ENCODE data around the gene GALNT9.

The GALNT9 gene

DNA sequence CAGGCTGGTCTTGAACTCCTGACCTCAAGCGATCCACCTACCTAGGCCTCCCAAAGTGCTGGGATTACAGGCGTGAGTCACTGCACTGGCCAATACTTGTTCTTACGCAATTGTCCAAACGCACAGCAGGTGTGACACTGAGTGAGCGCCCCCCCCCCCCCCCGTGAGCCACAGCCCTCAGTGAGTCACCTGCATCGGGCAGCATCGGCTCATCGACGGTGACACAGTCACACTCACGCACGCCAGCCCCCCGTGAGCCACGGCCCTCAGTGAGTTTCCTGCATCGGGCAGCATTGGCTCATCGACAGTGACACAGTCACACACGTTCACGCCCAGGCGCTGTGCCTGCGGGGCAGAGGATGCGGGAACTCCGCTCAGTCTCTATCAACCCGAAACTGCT lies 42.5 kb downstream of the GALNT9 start:
- TF ChIP-seq, protein P1, sequence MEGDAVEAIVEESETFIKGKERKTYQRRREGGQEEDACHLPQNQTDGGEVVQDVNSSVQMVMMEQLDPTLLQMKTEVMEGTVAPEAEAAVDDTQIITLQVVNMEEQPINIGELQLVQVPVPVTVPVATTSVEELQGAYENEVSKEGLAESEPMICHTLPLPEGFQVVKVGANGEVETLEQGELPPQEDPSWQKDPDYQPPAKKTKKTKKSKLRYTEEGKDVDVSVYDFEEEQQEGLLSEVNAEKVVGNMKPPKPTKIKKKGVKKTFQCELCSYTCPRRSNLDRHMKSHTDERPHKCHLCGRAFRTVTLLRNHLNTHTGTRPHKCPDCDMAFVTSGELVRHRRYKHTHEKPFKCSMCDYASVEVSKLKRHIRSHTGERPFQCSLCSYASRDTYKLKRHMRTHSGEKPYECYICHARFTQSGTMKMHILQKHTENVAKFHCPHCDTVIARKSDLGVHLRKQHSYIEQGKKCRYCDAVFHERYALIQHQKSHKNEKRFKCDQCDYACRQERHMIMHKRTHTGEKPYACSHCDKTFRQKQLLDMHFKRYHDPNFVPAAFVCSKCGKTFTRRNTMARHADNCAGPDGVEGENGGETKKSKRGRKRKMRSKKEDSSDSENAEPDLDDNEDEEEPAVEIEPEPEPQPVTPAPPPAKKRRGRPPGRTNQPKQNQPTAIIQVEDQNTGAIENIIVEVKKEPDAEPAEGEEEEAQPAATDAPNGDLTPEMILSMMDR (IDR thresholded peaks at IDR 0.05; ENCODE audit: extremely low read depth, missing control alignments): no peak
- no peak for DNase-seq (ENCODE audit: low spot score)

DNA sequence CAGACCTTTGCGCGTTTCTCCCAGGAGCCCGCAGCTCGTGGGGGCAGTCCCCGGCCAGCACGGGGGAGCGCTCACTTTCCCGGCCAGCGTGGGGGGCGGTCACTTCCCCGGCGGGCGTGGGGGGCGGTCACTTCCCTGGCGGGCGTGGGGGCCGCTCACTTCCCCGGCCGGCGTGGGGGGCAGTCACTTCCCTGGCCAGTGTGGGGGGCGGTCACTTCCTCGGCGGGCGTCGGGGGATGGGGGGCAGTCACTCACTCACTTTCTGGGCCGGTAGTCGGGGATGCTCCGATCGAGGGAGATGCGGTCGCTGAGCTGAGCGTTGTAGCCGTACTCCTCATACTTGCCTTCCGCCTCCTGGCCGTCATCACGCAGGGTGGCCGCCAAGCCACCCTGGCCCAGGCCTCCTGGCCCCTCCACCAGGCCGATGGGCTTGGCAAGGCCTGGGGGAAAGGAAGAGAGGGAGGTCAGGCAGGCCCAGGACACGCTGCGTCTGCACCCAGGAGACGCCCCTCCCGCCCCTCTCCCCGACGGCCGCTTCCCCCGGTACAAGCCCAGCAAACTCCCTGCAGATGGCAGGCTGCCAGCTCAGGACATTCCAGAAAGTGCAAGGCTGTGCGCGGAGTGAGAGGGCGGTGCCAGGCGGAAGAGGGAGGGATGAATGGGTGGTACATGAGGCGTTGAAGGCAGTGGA lies 43.3 kb downstream of the GALNT9 start:
- TF ChIP-seq, protein P1 (IDR thresholded peaks at IDR 0.05; ENCODE audit: extremely low read depth, missing control alignments): no peak
- DNase-seq (ENCODE audit: low spot score): no peak

DNA sequence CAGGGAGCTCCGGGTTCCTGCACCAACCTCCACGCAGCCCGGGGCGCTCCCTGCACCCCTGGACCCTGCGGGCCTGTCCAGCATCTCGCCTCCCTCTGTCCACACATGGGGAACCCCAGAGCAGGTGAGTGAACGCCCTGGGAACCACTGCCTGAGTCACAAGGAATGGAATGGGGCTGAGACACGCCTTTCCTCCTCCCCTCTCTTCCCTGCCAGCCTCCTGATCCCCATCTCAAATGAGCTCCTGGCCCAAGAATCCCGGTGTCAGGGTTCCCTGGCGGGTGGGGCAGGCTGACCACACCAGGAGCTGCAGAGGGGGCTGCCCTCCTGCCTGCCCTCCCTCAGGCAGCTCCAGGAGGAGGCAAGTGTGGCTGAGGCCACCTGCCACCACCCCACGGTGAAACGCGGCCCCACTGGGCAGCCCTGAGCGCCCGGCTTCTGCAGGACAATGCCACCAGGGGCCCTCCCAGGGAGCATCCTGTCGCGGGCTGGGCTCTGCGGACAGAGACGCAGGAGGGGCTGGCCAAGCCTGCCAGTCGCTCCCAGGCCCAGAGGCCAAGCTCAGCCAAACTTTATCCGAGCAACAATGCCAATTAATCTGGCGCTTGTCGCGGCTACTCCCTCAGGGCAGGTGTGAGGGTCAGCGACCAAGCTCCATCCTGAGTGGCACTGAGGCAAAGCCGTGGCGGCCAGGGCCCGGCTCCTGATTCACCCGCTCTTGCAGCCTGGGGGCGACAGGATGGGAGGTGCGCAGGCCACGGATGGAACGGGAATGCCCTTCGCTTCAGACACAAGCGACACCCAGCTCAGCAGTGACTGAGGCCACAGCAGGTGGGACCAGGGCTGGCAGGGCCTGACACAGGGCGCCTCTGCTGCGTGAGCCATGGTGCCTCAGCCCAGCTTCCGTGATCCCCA lies 44.3 kb downstream of the GALNT9 start:
- TF ChIP-seq, protein P1 (IDR thresholded peaks at IDR 0.05; ENCODE audit: extremely low read depth, missing control alignments): no peak
- no peak for DNase-seq (ENCODE audit: low spot score)

DNA sequence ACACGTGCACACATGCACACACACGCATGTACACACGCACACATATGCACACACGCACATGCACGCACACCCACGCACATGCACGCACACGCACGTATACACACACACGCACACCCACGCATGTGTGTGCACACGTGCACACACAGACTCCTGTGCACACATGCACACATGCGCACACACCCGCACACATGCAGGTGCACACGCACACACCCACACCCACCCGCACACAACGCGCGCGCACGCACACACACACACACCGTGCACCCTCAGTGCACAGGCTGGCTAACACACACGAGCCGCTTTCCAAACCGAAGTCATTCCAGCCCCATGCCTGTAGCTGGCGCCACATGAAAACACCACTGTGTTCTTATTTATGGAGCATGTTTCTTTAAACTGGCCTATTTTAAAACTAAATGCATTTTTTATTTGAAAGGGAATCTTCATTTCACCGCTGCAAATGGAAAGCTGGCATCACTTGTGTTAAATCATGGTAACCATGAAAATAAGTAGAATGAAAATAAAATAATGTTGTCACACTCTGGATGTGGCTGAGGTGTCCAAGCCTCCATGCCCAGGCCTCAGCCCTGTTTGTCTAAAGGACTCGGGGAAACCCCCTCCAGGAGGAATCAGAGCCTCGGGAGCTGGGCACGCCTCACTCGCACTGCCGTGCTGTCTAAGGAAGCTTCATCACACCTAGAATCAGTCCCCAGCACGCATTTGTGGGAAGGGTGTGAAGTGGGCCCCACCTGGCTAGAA lies 45.1 kb downstream of the GALNT9 start:
- no peak for DNase-seq (ENCODE audit: low spot score)
- TF ChIP-seq, protein P1 (IDR thresholded peaks at IDR 0.05; ENCODE audit: extremely low read depth, missing control alignments): no peak

DNA sequence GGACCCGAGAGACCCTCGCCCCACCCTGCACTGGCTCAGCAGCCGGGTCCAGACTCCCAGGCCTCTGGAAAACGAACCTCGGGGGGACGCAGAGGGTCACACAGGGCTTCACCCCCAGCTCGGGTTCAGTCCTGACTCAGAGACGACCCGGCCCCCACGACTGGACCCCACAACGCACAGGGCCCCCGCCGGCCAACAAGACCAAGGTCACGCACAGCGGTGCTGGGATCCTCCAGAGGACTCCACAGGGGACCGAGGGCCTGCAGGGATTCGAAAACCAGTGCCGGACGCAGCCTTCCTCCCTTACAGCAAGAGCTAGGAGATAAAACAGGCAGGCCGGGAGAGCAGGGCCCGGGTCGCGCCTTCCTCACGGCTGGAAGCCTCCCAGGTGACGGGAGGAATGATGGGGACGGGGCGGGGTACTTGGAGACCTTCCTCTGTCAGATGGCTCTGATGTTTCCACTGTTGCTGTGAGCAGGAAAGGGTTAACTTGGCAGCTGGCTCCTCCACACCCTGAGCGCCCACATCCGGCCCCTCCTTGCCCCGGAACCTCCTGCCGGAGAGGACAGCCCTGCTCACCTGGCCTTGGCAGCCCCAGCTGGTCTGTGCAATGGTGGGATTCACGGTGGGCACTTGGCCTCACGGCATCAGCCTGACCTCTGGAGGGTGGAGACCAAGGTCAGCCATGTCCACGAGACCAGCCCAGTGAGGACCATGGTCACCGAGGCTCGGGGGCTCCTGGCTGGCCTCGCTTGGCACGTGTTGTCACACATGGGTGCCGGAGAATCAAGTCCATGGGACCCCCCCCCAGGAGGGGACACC lies 46.2 kb downstream of the GALNT9 start:
- TF ChIP-seq, protein P1 (IDR thresholded peaks at IDR 0.05; ENCODE audit: extremely low read depth, missing control alignments): no peak
- DNase-seq (ENCODE audit: low spot score): no peak

DNA sequence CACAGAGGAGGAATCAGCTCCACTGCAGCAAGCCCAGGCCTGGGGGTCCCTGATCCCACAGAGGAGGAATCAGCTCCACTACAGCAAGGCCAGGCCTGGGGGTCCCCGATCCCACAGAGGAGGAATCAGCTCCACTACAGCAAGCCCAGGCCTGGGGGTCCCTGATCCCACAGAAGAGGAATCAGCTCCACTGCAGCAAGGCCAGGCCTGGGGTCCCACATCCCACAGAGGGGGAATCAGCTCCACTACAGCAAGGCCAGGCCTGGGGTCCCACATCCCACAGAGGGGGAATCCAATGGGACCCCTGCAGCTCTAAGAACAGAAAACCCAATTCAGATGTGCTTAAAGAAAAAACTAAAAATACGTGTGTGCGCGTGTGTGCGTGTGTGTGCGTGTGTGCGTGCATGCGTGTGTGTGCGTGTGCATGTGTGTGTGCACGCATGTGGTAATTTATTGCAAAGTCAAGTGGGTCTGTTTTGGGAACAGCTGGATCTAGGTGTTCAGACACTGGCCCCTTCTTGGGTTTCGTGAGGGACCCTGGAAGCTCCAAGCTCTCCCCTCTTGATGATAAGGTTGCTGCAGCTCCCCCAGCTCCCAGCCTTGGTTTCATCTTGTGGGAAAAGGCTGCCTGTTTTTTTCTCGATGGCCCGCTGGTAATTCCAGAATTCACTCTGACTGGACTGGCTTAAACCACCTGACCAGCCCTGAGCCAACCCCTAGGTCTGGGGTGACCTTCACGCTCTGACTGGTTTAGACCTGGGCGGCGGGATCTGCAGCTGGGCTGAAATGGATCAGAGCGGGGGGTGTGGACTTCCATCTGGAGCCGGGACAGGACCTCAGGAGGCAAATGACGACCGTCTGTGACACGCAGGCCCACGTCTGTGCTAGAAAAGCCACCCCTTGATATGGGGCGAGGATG lies 47.1 kb downstream of the GALNT9 start:
- TF ChIP-seq, protein P1 (IDR thresholded peaks at IDR 0.05; ENCODE audit: extremely low read depth, missing control alignments): no peak
- no peak for DNase-seq (ENCODE audit: low spot score)

Data from GM20000 (cell line).